B cell (primary cell): ENCODE measurements around the gene ARL6IP5.

Experiments used
- EZH2 ChIP-seq: IDR thresholded peaks from 2 replicates; pipeline ENCODE4 v1.6.1; 2012; ENCODE audit warnings: borderline replicate concordance, low read depth, mild to moderate bottlenecking, moderate library complexity, low read length; ENCODE audit not compliant: insufficient read depth, poor library complexity, severe bottlenecking
- TF ChIP-seq, protein P1 (sequence below): fragments of 200-600 bp; IDR thresholded peaks from one replicate; pipeline ENCODE4 v1.8.0; 2022; ENCODE audit warnings: antibody characterized with exemption, mild to moderate bottlenecking

DNA sequence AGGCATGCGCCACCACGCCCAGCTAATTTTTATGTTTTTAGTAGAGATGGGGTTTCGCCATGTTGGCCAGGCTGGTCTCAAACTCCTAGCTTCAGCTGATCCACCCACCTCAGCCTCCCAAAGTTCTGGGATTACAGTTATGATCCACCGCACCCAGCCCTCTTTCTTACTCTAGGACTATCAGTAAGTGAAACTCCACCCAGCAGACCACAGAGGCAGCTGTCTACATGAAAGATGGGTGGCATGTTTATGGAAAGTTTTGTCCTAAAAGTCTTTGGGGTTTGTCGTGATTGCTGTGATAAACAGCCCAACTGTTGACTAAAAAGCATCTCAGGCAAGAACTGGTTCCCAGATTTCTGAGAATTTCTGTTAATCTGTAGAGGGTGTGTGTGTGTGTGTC is 10.9 kb downstream of the ARL6IP5 start:
- TF ChIP-seq, protein P1, sequence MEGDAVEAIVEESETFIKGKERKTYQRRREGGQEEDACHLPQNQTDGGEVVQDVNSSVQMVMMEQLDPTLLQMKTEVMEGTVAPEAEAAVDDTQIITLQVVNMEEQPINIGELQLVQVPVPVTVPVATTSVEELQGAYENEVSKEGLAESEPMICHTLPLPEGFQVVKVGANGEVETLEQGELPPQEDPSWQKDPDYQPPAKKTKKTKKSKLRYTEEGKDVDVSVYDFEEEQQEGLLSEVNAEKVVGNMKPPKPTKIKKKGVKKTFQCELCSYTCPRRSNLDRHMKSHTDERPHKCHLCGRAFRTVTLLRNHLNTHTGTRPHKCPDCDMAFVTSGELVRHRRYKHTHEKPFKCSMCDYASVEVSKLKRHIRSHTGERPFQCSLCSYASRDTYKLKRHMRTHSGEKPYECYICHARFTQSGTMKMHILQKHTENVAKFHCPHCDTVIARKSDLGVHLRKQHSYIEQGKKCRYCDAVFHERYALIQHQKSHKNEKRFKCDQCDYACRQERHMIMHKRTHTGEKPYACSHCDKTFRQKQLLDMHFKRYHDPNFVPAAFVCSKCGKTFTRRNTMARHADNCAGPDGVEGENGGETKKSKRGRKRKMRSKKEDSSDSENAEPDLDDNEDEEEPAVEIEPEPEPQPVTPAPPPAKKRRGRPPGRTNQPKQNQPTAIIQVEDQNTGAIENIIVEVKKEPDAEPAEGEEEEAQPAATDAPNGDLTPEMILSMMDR = no peak
- TF ChIP-seq EZH2 = no peak
